ENCODE results near the gene ITGB8.

ITGB8 gene

DNA sequence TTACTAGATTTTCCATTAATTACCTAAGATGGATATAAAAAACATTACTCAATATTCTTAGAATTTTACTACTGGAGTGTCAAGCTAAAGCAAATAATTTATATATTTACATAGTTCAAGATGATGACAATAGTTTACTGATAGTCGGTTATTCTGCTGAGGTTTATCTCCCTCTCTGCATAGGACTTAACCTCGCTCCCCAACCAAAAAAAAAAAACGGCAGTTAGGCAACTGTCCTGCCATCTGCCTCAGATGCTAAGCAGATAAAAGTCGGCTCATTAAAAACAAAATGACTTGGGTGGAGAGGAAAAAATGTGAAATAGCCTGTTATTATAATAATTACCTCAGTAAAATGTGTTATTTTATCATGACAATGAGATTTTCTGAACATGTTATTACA lies 14.0 kb upstream of the ITGB8 start:
- no peak overlapping the region for H2AFZ ChIP-seq (ENCODE audit: low read length)
- H3K36me3 ChIP-seq (replicated peaks in 1 of 2; ENCODE audit: control insufficient read depth in 2 of 2, insufficient read depth in 2 of 2, low read length in 2 of 2): no peaks in the 10 kb centered on the region
- no peak overlapping the region for H2AK5ac ChIP-seq (ENCODE audit: low read depth, low read length)
- H2BK12ac ChIP-seq (ENCODE audit: low read length): no peak overlapping the region
- H3K23ac ChIP-seq (ENCODE audit: low read depth, low read length, poor library complexity): no peak overlapping the region
- H3K9me3 ChIP-seq (replicated peaks in 1 of 2; ENCODE audit: control insufficient read depth in 2 of 2, insufficient read depth in 1 of 2, low read depth in 1 of 2, low read length in 2 of 2): no peaks in the 10 kb centered on the region
- no peak overlapping the region for H2BK120ac ChIP-seq (ENCODE audit: low read depth, low read length)
- H3K79me1 ChIP-seq (ENCODE audit: low read depth, low read length): no peaks in the 10 kb centered on the region
- no peak overlapping the region for H3K9ac ChIP-seq (ENCODE audit: low read depth, low read length, poor library complexity)
- no peak overlapping the region for H3K18ac ChIP-seq (ENCODE audit: low read length)
- H3K4me3 ChIP-seq (ENCODE audit: low read length in 2 of 2): no peak overlapping the region
- H4K8ac ChIP-seq (ENCODE audit: low read depth, low read length): no peak overlapping the region
- no peak overlapping the region for H2BK15ac ChIP-seq (ENCODE audit: low read length)
- no peak overlapping the region for H2BK5ac ChIP-seq (ENCODE audit: low read length)
- H4K91ac ChIP-seq (ENCODE audit: low read depth, low read length, poor library complexity): no peak overlapping the region
- no peak overlapping the region for H3K4ac ChIP-seq (ENCODE audit: low read length)
- no peak overlapping the region for H3K27ac ChIP-seq (replicated peaks; ENCODE audit: low read length)
- no peaks in the 10 kb centered on the region for H3K4me1 ChIP-seq (ENCODE audit: control insufficient read depth in 2 of 2, insufficient read depth in 1 of 2, low read depth in 1 of 2, low read length in 2 of 2)
- DNase-seq (ENCODE audit: low spot score): no peak
- no peaks in the 10 kb centered on the region for H3K27me3 ChIP-seq (ENCODE audit: control insufficient read depth in 3 of 3, insufficient read depth in 3 of 3, low read depth in 1 of 3, low read length in 3 of 3)
- no peak overlapping the region for H3K4me2 ChIP-seq (ENCODE audit: insufficient read depth, low read length, poor library complexity, severe bottlenecking)
- no CpG with 5 or more reads among the region's 4 CpGs for WGBS, 2 donors (ENCODE audit: extremely low coverage in 2 of 2, insufficient read length in 2 of 2, insufficient replicate concordance in 1 of 2)
- H3K14ac ChIP-seq (ENCODE audit: low read length): no peak overlapping the region

DNA sequence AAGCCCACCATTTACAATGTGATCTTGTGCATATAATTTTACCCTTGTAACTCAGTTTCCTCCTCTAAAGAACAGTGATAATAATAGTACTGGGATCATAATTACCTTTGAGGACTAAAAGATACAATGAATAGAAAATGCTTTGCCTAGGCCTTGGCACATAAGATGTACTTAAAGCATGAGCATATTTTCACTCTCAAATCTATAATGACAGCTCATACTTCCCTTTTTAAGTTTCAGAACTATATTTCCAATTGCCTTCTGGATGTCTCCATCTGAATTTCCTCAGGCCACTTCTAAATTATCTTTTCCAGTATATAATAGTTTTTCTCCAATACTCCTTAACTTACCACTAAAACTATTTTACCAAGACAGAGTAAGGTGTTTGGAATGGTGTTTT lies 13.3 kb upstream of the ITGB8 start:
- no peaks in the 10 kb centered on the region for H3K9me3 ChIP-seq (replicated peaks in 1 of 2; ENCODE audit: control insufficient read depth in 2 of 2, insufficient read depth in 1 of 2, low read depth in 1 of 2, low read length in 2 of 2)
- H3K4me1 ChIP-seq (ENCODE audit: control insufficient read depth in 2 of 2, insufficient read depth in 1 of 2, low read depth in 1 of 2, low read length in 2 of 2): no peaks in the 10 kb centered on the region
- H3K18ac ChIP-seq (ENCODE audit: low read length): no peak overlapping the region
- no peak overlapping the region for H2BK120ac ChIP-seq (ENCODE audit: low read depth, low read length)
- no peaks in the 10 kb centered on the region for H3K79me1 ChIP-seq (ENCODE audit: low read depth, low read length)
- H3K27ac ChIP-seq (replicated peaks; ENCODE audit: low read length): no peak overlapping the region
- no peak for DNase-seq (ENCODE audit: low spot score)
- H3K14ac ChIP-seq (ENCODE audit: low read length): no peak overlapping the region
- no peak overlapping the region for H4K8ac ChIP-seq (ENCODE audit: low read depth, low read length)
- H3K27me3 ChIP-seq (ENCODE audit: control insufficient read depth in 3 of 3, insufficient read depth in 3 of 3, low read depth in 1 of 3, low read length in 3 of 3): no peaks in the 10 kb centered on the region
- H3K4me3 ChIP-seq (ENCODE audit: low read length in 2 of 2): no peak overlapping the region
- H3K4me2 ChIP-seq (ENCODE audit: insufficient read depth, low read length, poor library complexity, severe bottlenecking): no peak overlapping the region
- no peak overlapping the region for H2BK15ac ChIP-seq (ENCODE audit: low read length)
- H3K23ac ChIP-seq (ENCODE audit: low read depth, low read length, poor library complexity): no peak overlapping the region
- H3K4ac ChIP-seq (ENCODE audit: low read length): no peak overlapping the region
- no peak overlapping the region for H2AK5ac ChIP-seq (ENCODE audit: low read depth, low read length)
- no peak overlapping the region for H3K9ac ChIP-seq (ENCODE audit: low read depth, low read length, poor library complexity)
- no peaks in the 10 kb centered on the region for H3K36me3 ChIP-seq (replicated peaks in 1 of 2; ENCODE audit: control insufficient read depth in 2 of 2, insufficient read depth in 2 of 2, low read length in 2 of 2)
- H2AFZ ChIP-seq (ENCODE audit: low read length): no peak overlapping the region
- no peak overlapping the region for H2BK12ac ChIP-seq (ENCODE audit: low read length)
- H2BK5ac ChIP-seq (ENCODE audit: low read length): no peak overlapping the region
- no peak overlapping the region for H4K91ac ChIP-seq (ENCODE audit: low read depth, low read length, poor library complexity)

DNA sequence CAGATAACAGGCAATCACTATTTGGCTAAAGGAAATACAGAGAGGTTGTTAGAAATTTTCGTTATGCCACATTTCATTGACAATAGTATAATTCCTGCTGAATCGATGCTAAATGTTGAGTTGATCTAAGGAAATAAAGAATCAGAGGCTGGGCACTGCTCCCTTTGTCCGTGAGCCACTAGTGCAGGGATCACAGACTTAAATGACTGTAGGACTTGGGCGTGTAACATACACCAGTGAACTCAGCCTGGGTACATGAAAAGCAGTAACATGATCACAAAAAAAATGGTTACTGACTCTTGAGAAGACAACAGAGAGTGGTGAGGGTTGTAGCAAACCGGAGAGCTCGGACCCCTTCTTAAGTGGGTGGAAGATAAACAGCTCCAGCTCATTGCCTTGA lies 11.8 kb upstream of the ITGB8 start:
- H3K36me3 ChIP-seq (replicated peaks in 1 of 2; ENCODE audit: control insufficient read depth in 2 of 2, insufficient read depth in 2 of 2, low read length in 2 of 2): no peaks in the 10 kb centered on the region
- H3K27ac ChIP-seq (replicated peaks; ENCODE audit: low read length): no peak overlapping the region
- H2BK120ac ChIP-seq (ENCODE audit: low read depth, low read length): no peak overlapping the region
- H3K4me2 ChIP-seq (ENCODE audit: insufficient read depth, low read length, poor library complexity, severe bottlenecking): no peak overlapping the region
- H2AFZ ChIP-seq (ENCODE audit: low read length): no peak overlapping the region
- no peak overlapping the region for H3K18ac ChIP-seq (ENCODE audit: low read length)
- H2BK5ac ChIP-seq (ENCODE audit: low read length): no peak overlapping the region
- H3K4me1 ChIP-seq (ENCODE audit: control insufficient read depth in 2 of 2, insufficient read depth in 1 of 2, low read depth in 1 of 2, low read length in 2 of 2): peaks cover 2 to 6% of the 10 kb centered on the region in 2 donors
- H3K27me3 ChIP-seq (ENCODE audit: control insufficient read depth in 3 of 3, insufficient read depth in 3 of 3, low read depth in 1 of 3, low read length in 3 of 3): no peaks in the 10 kb centered on the region
- H3K14ac ChIP-seq (ENCODE audit: low read length): no peak overlapping the region
- no peak overlapping the region for H4K91ac ChIP-seq (ENCODE audit: low read depth, low read length, poor library complexity)
- H3K79me1 ChIP-seq (ENCODE audit: low read depth, low read length): no peaks in the 10 kb centered on the region
- no peak overlapping the region for H3K23ac ChIP-seq (ENCODE audit: low read depth, low read length, poor library complexity)
- no peak for DNase-seq (ENCODE audit: low spot score)
- WGBS, 2 donors (ENCODE audit: extremely low coverage in 2 of 2, insufficient read length in 2 of 2, insufficient replicate concordance in 1 of 2): no CpG with 5 or more reads among the region's 6 CpGs
- H2BK15ac ChIP-seq (ENCODE audit: low read length): no peak overlapping the region
- H4K8ac ChIP-seq (ENCODE audit: low read depth, low read length): no peak overlapping the region
- H3K4me3 ChIP-seq (ENCODE audit: low read length in 2 of 2): no peak overlapping the region
- no peaks in the 10 kb centered on the region for H3K9me3 ChIP-seq (replicated peaks in 1 of 2; ENCODE audit: control insufficient read depth in 2 of 2, insufficient read depth in 1 of 2, low read depth in 1 of 2, low read length in 2 of 2)
- H2BK12ac ChIP-seq (ENCODE audit: low read length): no peak overlapping the region
- no peak overlapping the region for H3K4ac ChIP-seq (ENCODE audit: low read length)
- H2AK5ac ChIP-seq (ENCODE audit: low read depth, low read length): no peak overlapping the region
- H3K9ac ChIP-seq (ENCODE audit: low read depth, low read length, poor library complexity): no peak overlapping the region

DNA sequence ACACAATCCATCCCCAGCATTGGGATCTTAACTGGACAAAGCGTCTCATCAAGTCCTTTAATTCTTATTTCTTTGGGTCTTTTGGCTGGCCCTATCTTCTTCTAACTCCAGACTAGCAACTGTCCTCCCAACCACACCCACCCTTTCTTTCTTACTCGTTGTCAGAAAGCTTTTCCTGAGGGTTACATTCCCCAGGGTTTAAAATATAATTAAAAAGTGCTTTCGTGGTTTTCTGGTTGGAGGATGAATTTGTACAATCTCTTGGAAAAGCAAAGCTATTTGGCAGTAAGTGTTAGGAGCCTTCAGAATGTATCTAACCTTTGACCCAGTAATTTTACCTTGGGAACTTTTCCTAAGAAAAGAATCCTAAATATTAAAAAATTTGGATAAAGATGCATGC lies 10.4 kb upstream of the ITGB8 start:
- Histone ChIP-seq H3K27ac (replicated peaks; ENCODE audit: low read length) (no peak overlapping the region), H3K18ac (ENCODE audit: low read length) (no peak overlapping the region), H2BK120ac (ENCODE audit: low read depth, low read length) (no peak overlapping the region), H2AFZ (ENCODE audit: low read length) (no peak overlapping the region), H3K4me2 (ENCODE audit: insufficient read depth, low read length, poor library complexity, severe bottlenecking) (no peak overlapping the region), H3K9me3 (replicated peaks in 1 of 2; ENCODE audit: control insufficient read depth in 2 of 2, insufficient read depth in 1 of 2, low read depth in 1 of 2, low read length in 2 of 2) (no peaks in the 10 kb centered on the region), H3K4me3 (ENCODE audit: low read length in 2 of 2) (no peak overlapping the region), H2BK5ac (ENCODE audit: low read length) (no peak overlapping the region), H3K4me1 (ENCODE audit: control insufficient read depth in 2 of 2, insufficient read depth in 1 of 2, low read depth in 1 of 2, low read length in 2 of 2) (peaks cover 2 to 7% of the 10 kb centered on the region in 2 donors), H2AK5ac (ENCODE audit: low read depth, low read length) (no peak overlapping the region), H3K4ac (ENCODE audit: low read length) (no peak overlapping the region), H4K91ac (ENCODE audit: low read depth, low read length, poor library complexity) (no peak overlapping the region), H2BK12ac (ENCODE audit: low read length) (no peak overlapping the region), H3K23ac (ENCODE audit: low read depth, low read length, poor library complexity) (no peak overlapping the region), H2BK15ac (ENCODE audit: low read length) (no peak overlapping the region), H3K27me3 (ENCODE audit: control insufficient read depth in 3 of 3, insufficient read depth in 3 of 3, low read depth in 1 of 3, low read length in 3 of 3) (no peaks in the 10 kb centered on the region), H3K36me3 (replicated peaks in 1 of 2; ENCODE audit: control insufficient read depth in 2 of 2, insufficient read depth in 2 of 2, low read length in 2 of 2) (no peaks in the 10 kb centered on the region), H3K79me1 (ENCODE audit: low read depth, low read length) (no peaks in the 10 kb centered on the region), H3K9ac (ENCODE audit: low read depth, low read length, poor library complexity) (no peak overlapping the region), H3K14ac (ENCODE audit: low read length) (no peak overlapping the region), H4K8ac (ENCODE audit: low read depth, low read length) (no peak overlapping the region)
- WGBS, 2 donors (ENCODE audit: extremely low coverage in 2 of 2, insufficient read length in 2 of 2, insufficient replicate concordance in 1 of 2): no CpG with 5 or more reads among the region's 3 CpGs
- no peak for DNase-seq (ENCODE audit: low spot score)

All from neuronal stem cell (in vitro differentiated cells).